Measurements from ENCODE around the gene ARHGEF3. TPM values are rescaled to one million over a fixed set of nuclear protein-coding genes. Genes with fewer than 3 reads are reported as not detected.

The ARHGEF3 gene
- total and polyA plus RNA-seq, 4 donors: 10.4 to 40.9 (median 21.0) TPM

DNA sequence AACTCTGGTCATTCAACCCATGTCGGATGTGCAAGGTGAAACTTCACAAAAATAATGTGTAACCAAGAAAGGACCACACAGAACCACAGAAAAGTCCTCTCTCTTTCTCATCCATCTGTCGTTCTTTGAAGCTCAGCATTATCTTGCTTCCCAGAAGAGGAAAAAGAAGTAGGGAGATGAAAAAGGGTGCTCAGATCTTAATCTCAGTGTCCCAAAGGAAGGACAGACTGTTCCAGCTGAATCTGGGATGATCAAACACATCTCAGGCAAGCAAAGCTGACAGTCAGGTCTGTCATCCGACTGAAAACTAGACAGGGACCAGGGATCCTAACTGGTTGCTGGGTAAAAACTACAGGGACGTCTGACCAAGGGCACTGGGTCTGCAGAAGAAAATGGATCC lies 16.2 kb downstream of the ARHGEF3 start:
- Histone ChIP-seq H3K27me3 (ENCODE audit: control insufficient read depth in 3 of 3, insufficient read depth in 3 of 3, low read length in 2 of 3) (no peaks in the 10 kb centered on the region), H3K4me1 (ENCODE audit: control insufficient read depth in 5 of 5, insufficient read depth in 5 of 5, low read length in 5 of 5) (peaks cover 10 to 54% (median 28%) of the 10 kb centered on the region in 5 donors), H3K36me3 (ENCODE audit: control insufficient read depth in 4 of 4, insufficient read depth in 4 of 4, low read length in 4 of 4) (no peaks in the 10 kb centered on the region), H3K9me3 (ENCODE audit: control insufficient read depth in 4 of 4, insufficient read depth in 3 of 4, low read length in 3 of 4) (no peaks in the 10 kb centered on the region), H3K9ac (ENCODE audit: insufficient read depth in 1 of 2, low read length in 2 of 2) (no peak overlapping the region), H3K27ac (ENCODE audit: low read depth in 1 of 2, low read length in 1 of 2) (peak overlapping the region in 1 of 2 donors; percentile 18), H3K4me3 (no peak overlapping the region)
- WGBS, 2 donors: 71 to 83% methylated on average over 4 of the region's 4 CpGs
- no peak for ATAC-seq (ENCODE audit: insufficient read depth, low FRiP score)
- DNase-seq: no peak
- TF ChIP-seq, protein P1, sequence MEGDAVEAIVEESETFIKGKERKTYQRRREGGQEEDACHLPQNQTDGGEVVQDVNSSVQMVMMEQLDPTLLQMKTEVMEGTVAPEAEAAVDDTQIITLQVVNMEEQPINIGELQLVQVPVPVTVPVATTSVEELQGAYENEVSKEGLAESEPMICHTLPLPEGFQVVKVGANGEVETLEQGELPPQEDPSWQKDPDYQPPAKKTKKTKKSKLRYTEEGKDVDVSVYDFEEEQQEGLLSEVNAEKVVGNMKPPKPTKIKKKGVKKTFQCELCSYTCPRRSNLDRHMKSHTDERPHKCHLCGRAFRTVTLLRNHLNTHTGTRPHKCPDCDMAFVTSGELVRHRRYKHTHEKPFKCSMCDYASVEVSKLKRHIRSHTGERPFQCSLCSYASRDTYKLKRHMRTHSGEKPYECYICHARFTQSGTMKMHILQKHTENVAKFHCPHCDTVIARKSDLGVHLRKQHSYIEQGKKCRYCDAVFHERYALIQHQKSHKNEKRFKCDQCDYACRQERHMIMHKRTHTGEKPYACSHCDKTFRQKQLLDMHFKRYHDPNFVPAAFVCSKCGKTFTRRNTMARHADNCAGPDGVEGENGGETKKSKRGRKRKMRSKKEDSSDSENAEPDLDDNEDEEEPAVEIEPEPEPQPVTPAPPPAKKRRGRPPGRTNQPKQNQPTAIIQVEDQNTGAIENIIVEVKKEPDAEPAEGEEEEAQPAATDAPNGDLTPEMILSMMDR (IDR thresholded peaks at IDR 0.05; ENCODE audit: control extremely low read depth, extremely low read depth): no peak

DNA sequence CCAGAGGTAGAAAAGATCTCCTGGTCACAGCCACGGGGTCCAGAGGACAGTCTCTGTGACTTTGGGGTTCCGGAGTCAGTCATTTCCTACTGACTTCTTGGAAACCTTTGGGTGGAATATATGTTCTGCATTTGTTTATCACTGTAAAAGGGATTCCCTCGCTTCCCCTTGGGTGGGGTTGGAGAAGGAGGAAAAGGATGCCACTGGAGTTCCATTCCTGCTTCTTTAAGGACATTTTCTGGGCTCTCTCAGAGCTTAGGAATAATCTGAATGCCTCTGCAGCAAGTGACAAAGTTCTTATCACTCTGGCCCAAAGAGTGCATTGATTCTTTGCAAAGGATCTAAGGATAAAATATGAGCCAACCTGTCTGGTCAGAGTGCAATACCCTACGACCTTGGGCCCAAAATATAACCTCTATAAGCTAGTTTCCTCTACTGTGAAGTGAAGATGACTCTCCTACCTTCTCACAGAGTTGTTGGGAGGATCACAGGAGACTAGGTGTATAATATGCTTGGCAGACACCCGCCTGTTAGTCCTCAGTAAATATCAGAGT lies 17.2 kb downstream of the ARHGEF3 start:
- TF ChIP-seq, protein P1 (IDR thresholded peaks at IDR 0.05; ENCODE audit: control extremely low read depth, extremely low read depth): no peak
- Histone ChIP-seq H3K4me1 (ENCODE audit: control insufficient read depth in 5 of 5, insufficient read depth in 5 of 5, low read length in 5 of 5) (peaks cover 10 to 46% (median 26%) of the 10 kb centered on the region in 5 donors), H3K4me3 (no peak overlapping the region), H3K27ac (ENCODE audit: low read depth in 1 of 2, low read length in 1 of 2) (peak overlapping the region; percentile 60 to 71), H3K9me3 (ENCODE audit: control insufficient read depth in 4 of 4, insufficient read depth in 3 of 4, low read length in 3 of 4) (no peaks in the 10 kb centered on the region), H3K27me3 (ENCODE audit: control insufficient read depth in 3 of 3, insufficient read depth in 3 of 3, low read length in 2 of 3) (no peaks in the 10 kb centered on the region), H3K36me3 (ENCODE audit: control insufficient read depth in 4 of 4, insufficient read depth in 4 of 4, low read length in 4 of 4) (no peaks in the 10 kb centered on the region), H3K9ac (ENCODE audit: insufficient read depth in 1 of 2, low read length in 2 of 2) (no peak overlapping the region)
- 62 to 63% methylated on average over 5 of the region's 5 CpGs for WGBS, 2 donors
- DNase-seq: no peak
- ATAC-seq (ENCODE audit: insufficient read depth, low FRiP score): no peak

DNA sequence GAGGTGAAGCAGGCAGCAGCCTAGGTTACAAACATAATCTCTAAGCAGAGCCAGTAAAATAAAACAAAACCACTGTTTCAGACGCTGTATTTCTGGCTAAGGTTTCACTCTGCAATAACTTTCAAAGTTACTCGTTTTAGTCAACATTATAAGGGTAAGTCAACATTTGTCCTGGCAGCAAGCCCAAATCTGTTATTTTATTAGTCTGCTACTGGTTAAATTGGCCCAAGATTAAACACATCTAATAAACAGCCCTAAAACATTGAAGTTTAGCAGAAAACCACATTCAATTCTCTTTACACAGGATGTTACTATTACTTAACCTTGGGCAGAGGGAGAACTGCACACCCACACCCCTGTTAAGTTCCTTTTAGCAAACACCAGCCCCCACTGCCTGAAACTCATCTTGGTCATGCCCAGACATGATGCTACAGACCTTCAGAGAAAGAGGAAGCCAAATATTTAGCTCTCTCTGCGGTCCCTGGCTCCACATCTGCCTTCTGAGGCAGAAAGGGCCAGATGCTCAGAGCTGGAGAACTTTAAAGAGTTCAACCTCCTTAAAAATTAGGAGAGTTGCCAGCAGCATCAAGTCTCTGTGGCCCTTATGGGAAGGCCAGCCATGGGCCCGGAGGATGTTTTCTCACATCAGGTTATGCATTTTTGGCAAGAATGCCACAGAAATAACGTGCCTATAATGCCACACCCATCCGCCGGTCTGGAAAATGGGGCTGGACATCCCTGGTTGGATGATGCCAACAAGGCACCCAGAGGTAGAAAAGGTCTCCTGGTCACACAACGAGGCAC lies 17.9 kb downstream of the ARHGEF3 start:
- Histone ChIP-seq H3K4me1 (ENCODE audit: control insufficient read depth in 5 of 5, insufficient read depth in 5 of 5, low read length in 5 of 5) (peaks cover 10 to 42% (median 26%) of the 10 kb centered on the region in 5 donors), H3K27ac (ENCODE audit: low read depth in 1 of 2, low read length in 1 of 2) (peak overlapping the region; percentile 73 to 85), H3K27me3 (ENCODE audit: control insufficient read depth in 3 of 3, insufficient read depth in 3 of 3, low read length in 2 of 3) (no peaks in the 10 kb centered on the region), H3K4me3 (no peak overlapping the region), H3K9ac (ENCODE audit: insufficient read depth in 1 of 2, low read length in 2 of 2) (no peak overlapping the region), H3K36me3 (ENCODE audit: control insufficient read depth in 4 of 4, insufficient read depth in 4 of 4, low read length in 4 of 4) (no peaks in the 10 kb centered on the region), H3K9me3 (ENCODE audit: control insufficient read depth in 4 of 4, insufficient read depth in 3 of 4, low read length in 3 of 4) (no peaks in the 10 kb centered on the region)
- TF ChIP-seq, protein P1 (IDR thresholded peaks at IDR 0.05; ENCODE audit: control extremely low read depth, extremely low read depth): no peak
- peak; percentile 85 for ATAC-seq (ENCODE audit: insufficient read depth, low FRiP score)
- peak; percentile 57 to 91 (median 88) for DNase-seq
- WGBS, 2 donors: 18 to 28% methylated on average over 8 of the region's 8 CpGs

Measured in lung (tissue), 12 donors.